ENCODE data around the gene GRIK1. TPM values are rescaled to one million over a fixed set of nuclear protein-coding genes. Genes with fewer than 3 reads are reported as not detected.

Gene GRIK1
- total RNA-seq, 2 donors from 2014 or later = 0.11 TPM; not detected in 1

DNA sequence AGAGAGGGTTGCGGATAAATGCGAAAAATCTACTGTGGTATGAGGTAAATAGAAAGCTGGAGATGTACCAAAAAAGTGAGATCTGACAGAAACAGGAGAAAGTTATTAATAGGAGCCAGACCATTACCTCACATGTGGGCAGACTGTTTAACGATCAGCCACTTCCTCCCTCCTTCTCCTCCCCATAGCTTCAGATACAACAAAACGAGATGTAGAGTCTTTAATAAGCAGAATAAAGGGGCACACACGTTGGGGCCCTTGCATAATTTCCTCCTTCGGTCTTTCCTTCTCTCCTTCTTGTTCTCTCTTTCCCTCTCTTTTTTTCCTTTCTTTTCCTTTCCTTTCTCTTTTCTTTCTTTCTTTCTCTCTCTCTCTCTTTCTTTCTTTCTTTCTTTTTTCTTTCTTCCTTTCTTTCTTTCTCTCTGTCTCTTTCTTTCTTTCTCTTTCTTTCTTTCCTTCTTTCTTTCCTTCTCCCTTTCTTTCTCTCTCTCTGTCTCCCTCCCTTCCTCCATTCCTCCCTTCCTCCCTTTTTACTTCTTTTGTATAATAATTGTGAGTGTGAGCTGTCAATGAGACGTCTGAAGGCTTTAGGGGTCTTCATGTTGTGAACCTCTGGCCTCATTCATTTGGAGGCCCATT lies 242.1 kb downstream of the GRIK1 start:
- DNase-seq = no peak
- Histone ChIP-seq H3K27me3 (no peaks in the 10 kb centered on the region), H3K36me3 (no peaks in the 10 kb centered on the region), H3K9ac (ENCODE audit: low read depth in 2 of 2, low read length in 2 of 2) (no peak overlapping the region), H3K9me3 (no peaks in the 10 kb centered on the region), H3K27ac (no peak overlapping the region), H3K4me1 (no peaks in the 10 kb centered on the region), H3K4me3 (no peak overlapping the region)
- TF ChIP-seq CTCF (IDR thresholded peaks at IDR 0.05) = no peak
- intact Hi-C loops (cut with DNase I) = no loop called here

DNA sequence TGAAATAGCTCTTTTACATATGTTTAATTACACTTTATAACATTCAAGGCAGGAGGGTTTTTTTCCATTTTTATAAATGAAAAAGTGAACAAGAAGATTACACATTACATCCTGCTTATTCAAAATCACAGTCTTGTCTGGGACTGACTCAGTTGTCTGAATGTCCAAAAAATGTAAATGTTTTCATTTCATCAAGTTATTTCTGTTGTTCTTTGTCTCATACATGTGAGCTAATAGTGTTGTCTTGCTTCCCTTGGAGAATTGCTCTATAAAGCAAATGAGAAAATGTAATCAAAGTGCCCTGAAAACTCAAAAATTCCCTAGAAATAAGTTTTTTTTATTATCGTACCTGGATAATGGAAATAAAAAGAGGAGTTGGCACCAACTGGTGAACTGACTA lies 242.9 kb downstream of the GRIK1 start:
- intact Hi-C loops (cut with DNase I) = no loop called here
- Histone ChIP-seq H3K4me1 (no peaks in the 10 kb centered on the region), H3K27me3 (no peaks in the 10 kb centered on the region), H3K27ac (no peak overlapping the region), H3K9me3 (no peaks in the 10 kb centered on the region), H3K9ac (ENCODE audit: low read depth in 2 of 2, low read length in 2 of 2) (no peak overlapping the region), H3K4me3 (no peak overlapping the region), H3K36me3 (no peaks in the 10 kb centered on the region)
- DNase-seq = no peak
- no peak for TF ChIP-seq CTCF (IDR thresholded peaks at IDR 0.05)

DNA sequence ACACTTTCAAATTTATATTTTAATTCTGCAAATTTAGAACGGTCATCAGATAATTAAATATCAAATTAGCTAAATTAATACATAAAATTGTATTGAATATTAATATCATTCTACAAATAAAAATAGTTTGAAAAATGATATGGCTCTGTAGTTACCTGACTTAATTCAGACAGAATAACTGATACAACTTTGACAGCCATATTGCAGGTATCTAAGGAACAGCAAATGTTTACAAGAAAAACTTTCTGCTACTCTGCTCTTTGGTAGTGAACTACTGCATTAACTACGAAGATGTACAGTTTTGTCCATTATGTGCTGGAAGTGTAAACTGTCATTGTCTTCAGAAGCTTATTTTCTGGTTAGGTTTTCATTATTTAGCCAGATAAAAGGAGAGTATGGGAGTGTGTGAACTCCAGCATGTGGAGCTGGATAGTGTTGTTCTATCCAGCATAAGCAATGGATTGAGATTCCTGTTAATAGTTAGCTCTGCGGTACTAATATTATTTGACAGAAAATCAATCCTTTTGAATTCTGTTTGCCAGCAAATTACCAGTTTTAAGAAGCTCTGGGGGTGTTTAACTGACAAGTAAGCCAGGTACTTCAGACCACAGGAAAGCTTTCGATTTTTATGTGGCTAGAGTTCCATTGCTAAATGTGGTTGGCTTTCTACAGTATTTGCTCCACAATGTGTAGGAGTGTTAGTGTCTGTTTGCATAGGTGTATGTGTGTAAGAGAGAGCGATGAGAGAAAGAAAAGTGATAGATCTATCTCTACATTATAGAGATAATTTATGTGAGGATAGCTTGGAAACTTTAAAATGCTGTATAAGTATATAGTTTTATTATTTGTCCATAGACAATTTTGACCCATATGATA lies 247.9 kb downstream of the GRIK1 start:
- TF ChIP-seq CTCF (IDR thresholded peaks at IDR 0.05) = no peak
- Histone ChIP-seq H3K9me3 (no peaks in the 10 kb centered on the region), H3K4me1 (no peaks in the 10 kb centered on the region), H3K27me3 (no peaks in the 10 kb centered on the region), H3K27ac (no peak overlapping the region), H3K36me3 (no peaks in the 10 kb centered on the region), H3K4me3 (no peak overlapping the region), H3K9ac (ENCODE audit: low read depth in 2 of 2, low read length in 2 of 2) (no peak overlapping the region)
- intact Hi-C loops (cut with DNase I) = no loop called here
- DNase-seq = no peak

DNA sequence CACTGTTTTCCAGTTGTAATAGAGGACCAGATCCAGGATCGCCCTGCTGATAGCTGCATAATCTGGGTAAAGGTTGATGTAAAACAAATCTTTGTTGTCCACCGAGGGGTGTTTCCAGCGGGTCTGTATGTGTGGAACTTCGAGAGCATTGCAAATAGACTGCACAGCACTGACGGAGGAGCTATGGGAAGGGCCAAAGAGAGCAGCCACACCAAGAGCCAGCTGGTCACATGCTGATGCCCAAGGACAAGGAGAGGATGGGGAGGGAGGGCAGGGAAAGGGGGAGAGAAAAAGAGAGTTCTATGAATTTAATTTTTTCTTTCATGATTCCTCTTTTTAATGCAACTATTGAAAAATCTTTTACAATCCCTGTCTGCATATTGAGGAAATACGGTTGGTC lies 250.0 kb downstream of the GRIK1 start:
- Histone ChIP-seq H3K27ac (no peak overlapping the region), H3K4me3 (no peak overlapping the region), H3K9me3 (no peaks in the 10 kb centered on the region), H3K9ac (ENCODE audit: low read depth in 2 of 2, low read length in 2 of 2) (no peak overlapping the region), H3K36me3 (no peaks in the 10 kb centered on the region), H3K4me1 (no peaks in the 10 kb centered on the region), H3K27me3 (no peaks in the 10 kb centered on the region)
- no peak for TF ChIP-seq CTCF (IDR thresholded peaks at IDR 0.05)
- DNase-seq = no peak
- intact Hi-C loops (cut with DNase I) = no loop called here

- intact Hi-C loops (cut with DNase I) = no loop called here
Observed at GRCh38 chr21:29684106-29684505, 255.7 kb downstream of the GRIK1 start.

More at GRCh38 chr21:29684106-29684505, 255.7 kb downstream of the GRIK1 start:
- Histone ChIP-seq H3K27ac (no peak overlapping the region), H3K4me3 (no peak overlapping the region), H3K9ac (ENCODE audit: low read depth in 2 of 2, low read length in 2 of 2) (no peak overlapping the region), H3K9me3 (no peaks in the 10 kb centered on the region), H3K36me3 (no peaks in the 10 kb centered on the region), H3K27me3 (no peaks in the 10 kb centered on the region), H3K4me1 (no peaks in the 10 kb centered on the region)
- TF ChIP-seq CTCF (IDR thresholded peaks at IDR 0.05) = no peak
- no peak for DNase-seq

Measured in colonic mucosa (tissue), 4 donors.